ENCODE measurements around the gene FAM72B. TPM values are rescaled to one million over a fixed set of nuclear protein-coding genes. Genes with fewer than 3 reads are reported as not detected.
"Not testable (repeated sequence)": the region's sequence is repeated elsewhere in the genome, so short reads cannot be mapped to it uniquely, and the experiment has no call there.

FAM72B gene
- 16.4 and 20.4 TPM in 2 replicates for total RNA-seq (2021)
- Bru-seq, nascent RNA = percentile 58 among the genes with signal in this experiment
- BruChase-seq, experiment 1, labeled RNA remaining after a 2-hour chase = percentile 57 among the genes with signal in this experiment
- percentile 59 among the genes with signal in this experiment for BruChase-seq, experiment 2, labeled RNA remaining after a 6-hour chase
- long read RNA-seq, transcript FAM72B-202 (4 exons, 2,396 nt) = major isoform, 36 of 36 reads
- long read RNA-seq, partial matches to known transcripts = 0 of 36 reads
- long read RNA-seq, other reads (novel, unspliced or antisense) = 0 of 36 reads

- Histone ChIP-seq H3K27ac (ENCODE audit: low read depth, low read length, poor library complexity, severe bottlenecking) (peak within 1 kb of the TSS; percentile 57), H3K4me3 (ENCODE audit: low read depth, low read length, poor library complexity, severe bottlenecking) (peak within 1 kb of the TSS; percentile 48)
- BruUV-seq (replicated peaks); H3K36me3 ChIP-seq (ENCODE audit: insufficient read depth, low read length, poor library complexity, severe bottlenecking); CTCF ChIA-PET; intact Hi-C loops (cut with micrococcal nuclease; ENCODE audit: unreplicated experiment); POLR2A ChIA-PET (ENCODE audit: low non-redundant PET); H3K9me3 ChIP-seq (ENCODE audit: low read depth, low read length, poor library complexity, severe bottlenecking); H3K27me3 ChIP-seq (replicated peaks; ENCODE audit: insufficient read depth, low read depth, low read length, poor library complexity); H3K4me1 ChIP-seq (ENCODE audit: insufficient read depth, low read length, poor library complexity, severe bottlenecking): not testable (repeated sequence)
- peak; percentile 100 for DNase-seq (ENCODE audit: low spot score)
Measured at GRCh38 chr1:121184290-121185127, at the start of gene FAM72B, which contains the start of gene SRGAP2C. Gene FAM72B (minus strand): TSS chr1:121184340. CDS start chr1:121183489, 851 bp downstream. Gene SRGAP2C (plus strand): TSS chr1:121184975. CDS start chr1:121187447, 2,472 bp downstream.

- H3K9me3 ChIP-seq (ENCODE audit: low read depth, low read length, poor library complexity, severe bottlenecking); POLR2A ChIA-PET (ENCODE audit: low non-redundant PET); H3K27ac ChIP-seq (ENCODE audit: low read depth, low read length, poor library complexity, severe bottlenecking); H3K27me3 ChIP-seq (replicated peaks; ENCODE audit: insufficient read depth, low read depth, low read length, poor library complexity); H3K4me3 ChIP-seq (ENCODE audit: low read depth, low read length, poor library complexity, severe bottlenecking); intact Hi-C loops (cut with micrococcal nuclease; ENCODE audit: unreplicated experiment); H3K36me3 ChIP-seq (ENCODE audit: insufficient read depth, low read length, poor library complexity, severe bottlenecking); H3K4me1 ChIP-seq (ENCODE audit: insufficient read depth, low read length, poor library complexity, severe bottlenecking); CTCF ChIA-PET; DNase-seq (ENCODE audit: low spot score); BruUV-seq (replicated peaks): not testable (repeated sequence)
Measured at GRCh38 chr1:121232445-121233125, 48.4 kb upstream of the FAM72B start.

GRCh38 chr1:121230636-121231035, 46.5 kb upstream of the FAM72B start:
- H3K9me3 ChIP-seq (ENCODE audit: low read depth, low read length, poor library complexity, severe bottlenecking); H3K36me3 ChIP-seq (ENCODE audit: insufficient read depth, low read length, poor library complexity, severe bottlenecking); POLR2A ChIA-PET (ENCODE audit: low non-redundant PET); CTCF ChIA-PET; H3K4me3 ChIP-seq (ENCODE audit: low read depth, low read length, poor library complexity, severe bottlenecking); intact Hi-C loops (cut with micrococcal nuclease; ENCODE audit: unreplicated experiment); H3K27ac ChIP-seq (ENCODE audit: low read depth, low read length, poor library complexity, severe bottlenecking); H3K4me1 ChIP-seq (ENCODE audit: insufficient read depth, low read length, poor library complexity, severe bottlenecking); BruUV-seq (replicated peaks); H3K27me3 ChIP-seq (replicated peaks; ENCODE audit: insufficient read depth, low read depth, low read length, poor library complexity); DNase-seq (ENCODE audit: low spot score): not testable (repeated sequence)

- H3K36me3 ChIP-seq (ENCODE audit: insufficient read depth, low read length, poor library complexity, severe bottlenecking); H3K27ac ChIP-seq (ENCODE audit: low read depth, low read length, poor library complexity, severe bottlenecking); H3K4me3 ChIP-seq (ENCODE audit: low read depth, low read length, poor library complexity, severe bottlenecking); CTCF ChIA-PET; POLR2A ChIA-PET (ENCODE audit: low non-redundant PET); DNase-seq (ENCODE audit: low spot score); H3K4me1 ChIP-seq (ENCODE audit: insufficient read depth, low read length, poor library complexity, severe bottlenecking); BruUV-seq (replicated peaks); intact Hi-C loops (cut with micrococcal nuclease; ENCODE audit: unreplicated experiment); H3K27me3 ChIP-seq (replicated peaks; ENCODE audit: insufficient read depth, low read depth, low read length, poor library complexity); H3K9me3 ChIP-seq (ENCODE audit: low read depth, low read length, poor library complexity, severe bottlenecking): not testable (repeated sequence)
Measured at GRCh38 chr1:121227544-121228330, 43.6 kb upstream of the FAM72B start.

GRCh38 chr1:121226925-121227324, 42.8 kb upstream of the FAM72B start:
- H3K4me1 ChIP-seq (ENCODE audit: insufficient read depth, low read length, poor library complexity, severe bottlenecking); H3K27me3 ChIP-seq (replicated peaks; ENCODE audit: insufficient read depth, low read depth, low read length, poor library complexity); POLR2A ChIA-PET (ENCODE audit: low non-redundant PET); H3K27ac ChIP-seq (ENCODE audit: low read depth, low read length, poor library complexity, severe bottlenecking); H3K36me3 ChIP-seq (ENCODE audit: insufficient read depth, low read length, poor library complexity, severe bottlenecking); CTCF ChIA-PET; DNase-seq (ENCODE audit: low spot score); intact Hi-C loops (cut with micrococcal nuclease; ENCODE audit: unreplicated experiment); H3K4me3 ChIP-seq (ENCODE audit: low read depth, low read length, poor library complexity, severe bottlenecking); H3K9me3 ChIP-seq (ENCODE audit: low read depth, low read length, poor library complexity, severe bottlenecking); BruUV-seq (replicated peaks): not testable (repeated sequence)

- DNase-seq (ENCODE audit: low spot score); H3K9me3 ChIP-seq (ENCODE audit: low read depth, low read length, poor library complexity, severe bottlenecking); H3K27ac ChIP-seq (ENCODE audit: low read depth, low read length, poor library complexity, severe bottlenecking); H3K27me3 ChIP-seq (replicated peaks; ENCODE audit: insufficient read depth, low read depth, low read length, poor library complexity); H3K36me3 ChIP-seq (ENCODE audit: insufficient read depth, low read length, poor library complexity, severe bottlenecking); H3K4me1 ChIP-seq (ENCODE audit: insufficient read depth, low read length, poor library complexity, severe bottlenecking); CTCF ChIA-PET; POLR2A ChIA-PET (ENCODE audit: low non-redundant PET); H3K4me3 ChIP-seq (ENCODE audit: low read depth, low read length, poor library complexity, severe bottlenecking); BruUV-seq (replicated peaks); intact Hi-C loops (cut with micrococcal nuclease; ENCODE audit: unreplicated experiment): not testable (repeated sequence)
Measured at GRCh38 chr1:121226295-121226904, 42.3 kb upstream of the FAM72B start.

- H3K27me3 ChIP-seq (replicated peaks; ENCODE audit: insufficient read depth, low read depth, low read length, poor library complexity); H3K36me3 ChIP-seq (ENCODE audit: insufficient read depth, low read length, poor library complexity, severe bottlenecking); POLR2A ChIA-PET (ENCODE audit: low non-redundant PET); DNase-seq (ENCODE audit: low spot score); H3K4me3 ChIP-seq (ENCODE audit: low read depth, low read length, poor library complexity, severe bottlenecking); H3K27ac ChIP-seq (ENCODE audit: low read depth, low read length, poor library complexity, severe bottlenecking); BruUV-seq (replicated peaks); CTCF ChIA-PET; H3K9me3 ChIP-seq (ENCODE audit: low read depth, low read length, poor library complexity, severe bottlenecking); H3K4me1 ChIP-seq (ENCODE audit: insufficient read depth, low read length, poor library complexity, severe bottlenecking); intact Hi-C loops (cut with micrococcal nuclease; ENCODE audit: unreplicated experiment): not testable (repeated sequence)
Measured at GRCh38 chr1:121224714-121225113, 40.6 kb upstream of the FAM72B start.
